Loucy (cell line): ENCODE measurements around the gene PRUNE2.

Experiments
- H2AFZ ChIP-seq: fragments of 200-600 bp; sonication (generic); 2 replicates; pipeline ENCODE4 v1.6.0; 2016; ENCODE audit warnings: antibody characterized with exemption, mild to moderate bottlenecking, low read length, moderate library complexity
- H3F3A ChIP-seq: fragments of 200-600 bp; 2 replicates; pipeline ENCODE4 v1.6.0; 2016; ENCODE audit warnings: antibody characterized with exemption, low read depth, mild to moderate bottlenecking
- H3K27me3 ChIP-seq: fragments of 200-600 bp; sonication (generic); 2 replicates; pipeline ENCODE4 v1.6.1; 2014; ENCODE audit warnings: low read length, mild to moderate bottlenecking; ENCODE audit not compliant: insufficient read depth, poor library complexity, severe bottlenecking
- H3K36me3 ChIP-seq: fragments of 200-600 bp; sonication (generic); 2 replicates; pipeline ENCODE4 v1.6.1; 2016; ENCODE audit warnings: low read length; ENCODE audit not compliant: insufficient read depth
- H3K4me1 ChIP-seq: fragments of 200-600 bp; sonication (generic); 2 replicates; pipeline ENCODE4 v1.5.1; 2014; ENCODE audit warnings: low read length, mild to moderate bottlenecking; ENCODE audit not compliant: insufficient read depth, poor library complexity, severe bottlenecking
- H3K4me2 ChIP-seq: fragments of 200-600 bp; sonication (generic); 2 replicates; pipeline ENCODE4 v1.6.0; 2014; ENCODE audit warnings: antibody characterized with exemption, low read length, low read depth, mild to moderate bottlenecking; ENCODE audit not compliant: poor library complexity, severe bottlenecking
- H3K4me3 ChIP-seq: fragments of 200-600 bp; sonication (generic); 2 replicates; pipeline ENCODE4 v1.5.1; 2014; ENCODE audit warnings: low read length, mild to moderate bottlenecking, mixed read lengths; ENCODE audit not compliant: poor library complexity, severe bottlenecking
- H3K79me2 ChIP-seq: fragments of 200-600 bp; sonication (generic); 2 replicates; pipeline ENCODE4 v1.6.1; 2014; ENCODE audit warnings: low read length; ENCODE audit not compliant: insufficient read depth
- H3K9ac ChIP-seq: fragments of 200-600 bp; sonication (generic); 2 replicates; pipeline ENCODE4 v1.6.0; 2014; ENCODE audit warnings: mild to moderate bottlenecking, low read depth, low read length, moderate library complexity; ENCODE audit not compliant: poor library complexity, severe bottlenecking
- H3K9me2 ChIP-seq: fragments of 200-600 bp; sonication (generic); replicated peaks from 2 replicates; pipeline ENCODE4 v1.6.1; 2016; ENCODE audit warnings: low read depth, low read length, mixed read lengths
- H3K9me3 ChIP-seq: fragments of 200-600 bp; sonication (generic); 2 replicates; pipeline ENCODE4 v1.6.1; 2014; ENCODE audit warnings: mild to moderate bottlenecking, antibody characterized with exemption, low read length, low read depth; ENCODE audit not compliant: insufficient read depth
- H4K20me1 ChIP-seq: fragments of 200-600 bp; sonication (generic); 2 replicates; pipeline ENCODE4 v1.6.0; 2014; ENCODE audit warnings: antibody characterized with exemption, low read length, mild to moderate bottlenecking; ENCODE audit not compliant: insufficient read depth, poor library complexity, severe bottlenecking
- CTCF ChIP-seq: fragments of 200-600 bp; sonication (generic); conservative IDR thresholded peaks from 2 replicates; pipeline ENCODE4 v1.5.1; 2014; ENCODE audit warnings: mild to moderate bottlenecking, antibody characterized with exemption, low read length
- EZH2phosphoT487 ChIP-seq: fragments of 200-600 bp; IDR thresholded peaks from 2 replicates; pipeline ENCODE4 v1.6.1; 2018; ENCODE audit warnings: antibody characterized with exemption, mild to moderate bottlenecking, moderate library complexity, borderline replicate concordance

PRUNE2 gene

GRCh38 chr9:76690973-76691370, 214.9 kb downstream of the PRUNE2 start:
- Histone ChIP-seq H3F3A (peaks cover 3% of the 10 kb centered on the region; the same call in 1 of the 2 replicates), H3K4me1 (peaks cover 44% of the 10 kb centered on the region), H4K20me1 (no peaks in the 10 kb centered on the region), H3K4me3 (peak overlapping the region; percentile 82), H3K79me2 (peaks cover 9% of the 10 kb centered on the region; the same call in 1 of the 2 replicates), H3K4me2 (peak overlapping the region; percentile 81), H2AFZ (no peak overlapping the region), H3K27me3 (no peaks in the 10 kb centered on the region), H3K36me3 (no peaks in the 10 kb centered on the region), H3K9me2 (no peaks in the 10 kb centered on the region), H3K9ac (peak overlapping the region; percentile 69), H3K9me3 (no peaks in the 10 kb centered on the region)
- TF ChIP-seq CTCF: no peak
- no peak for TF ChIP-seq EZH2phosphoT487

GRCh38 chr9:76690246-76690972, 215.5 kb downstream of the PRUNE2 start:
- no peak overlapping the region; the same call in 1 of the 2 replicates for H2AFZ ChIP-seq
- H3K9ac ChIP-seq: peak overlapping the region; percentile 69
- no peaks in the 10 kb centered on the region for H4K20me1 ChIP-seq
- H3K4me3 ChIP-seq: peak overlapping the region; percentile 82
- peaks cover 44% of the 10 kb centered on the region for H3K4me1 ChIP-seq
- no peaks in the 10 kb centered on the region for H3K9me3 ChIP-seq
- H3K36me3 ChIP-seq: no peaks in the 10 kb centered on the region
- TF ChIP-seq EZH2phosphoT487: no peak
- no peak for TF ChIP-seq CTCF
- no peaks in the 10 kb centered on the region for H3K27me3 ChIP-seq
- no peaks in the 10 kb centered on the region for H3K9me2 ChIP-seq
- H3K79me2 ChIP-seq: peaks cover 9% of the 10 kb centered on the region; the same call in 1 of the 2 replicates
- H3K4me2 ChIP-seq: peak overlapping the region; percentile 81
- H3F3A ChIP-seq: peaks cover 3% of the 10 kb centered on the region; the same call in 1 of the 2 replicates

- Histone ChIP-seq H3K4me3 (peak overlapping the region; percentile 0), H3F3A (peaks cover 3% of the 10 kb centered on the region; the same call in 1 of the 2 replicates), H3K4me2 (peak overlapping the region; percentile 43), H3K27me3 (no peaks in the 10 kb centered on the region), H3K36me3 (no peaks in the 10 kb centered on the region), H2AFZ (no peak overlapping the region), H3K9ac (no peak overlapping the region), H4K20me1 (no peaks in the 10 kb centered on the region), H3K9me2 (no peaks in the 10 kb centered on the region), H3K9me3 (no peaks in the 10 kb centered on the region), H3K79me2 (peaks cover 9% of the 10 kb centered on the region; the same call in 1 of the 2 replicates), H3K4me1 (peaks cover 44% of the 10 kb centered on the region)
- TF ChIP-seq EZH2phosphoT487 (no peak), CTCF (no peak)
Measured at GRCh38 chr9:76688471-76689238, 217.3 kb downstream of the PRUNE2 start.
